Measurements from ENCODE around the gene CCDC63.

Gene CCDC63

DNA sequence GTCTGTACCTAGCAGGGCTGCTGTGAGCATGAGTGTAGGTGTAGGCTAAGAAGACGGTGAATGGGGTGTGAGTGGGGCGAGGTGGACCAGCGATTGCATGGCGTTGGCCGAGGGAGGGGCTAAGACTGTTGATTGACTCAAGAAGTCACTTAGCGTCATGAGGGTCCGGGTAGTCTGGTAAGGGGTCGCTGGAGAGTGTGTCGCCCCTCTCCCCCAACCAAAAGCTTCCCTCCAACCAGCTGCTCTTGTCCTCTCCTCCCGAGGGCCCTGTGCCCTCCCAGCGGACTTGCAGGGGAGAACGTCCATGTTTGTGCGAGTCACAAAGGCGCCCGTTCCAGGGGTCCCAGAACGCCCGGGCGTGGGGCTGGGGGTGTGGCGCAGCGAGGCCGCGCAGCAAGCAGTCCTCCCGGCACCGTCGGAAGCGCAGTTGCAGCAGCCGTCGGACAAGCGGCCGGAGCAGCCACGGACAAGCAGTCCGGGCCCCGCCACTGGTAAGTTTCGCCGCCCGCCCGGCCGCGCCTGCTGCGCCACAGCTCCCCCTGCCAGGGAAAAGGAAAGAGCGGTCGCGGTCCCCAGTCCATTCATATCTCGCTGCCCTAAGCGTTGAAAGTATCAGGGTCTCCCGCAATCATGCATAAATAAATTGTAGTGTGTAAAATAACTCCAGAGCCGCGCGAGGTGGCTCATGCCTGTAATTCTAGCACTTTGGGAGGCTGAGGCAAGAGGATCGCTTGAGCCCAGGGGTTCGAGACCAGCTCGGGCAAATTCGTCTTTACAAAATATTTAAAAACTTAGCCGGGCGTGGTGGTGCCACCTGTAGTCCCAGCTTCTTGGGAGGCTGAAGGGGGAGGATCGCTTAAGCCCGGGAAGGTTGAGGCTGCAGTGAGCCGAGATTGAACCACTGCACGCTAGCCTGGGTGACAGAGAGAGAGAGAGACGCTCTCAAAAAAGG is at the start of gene CCDC63:
Gene CCDC63 (plus strand): TSS at position 373 of the 952 bp plus-strand sequence. CDS start 5,968 bp downstream, outside the sequence.
- DNase-seq: no peak

DNA sequence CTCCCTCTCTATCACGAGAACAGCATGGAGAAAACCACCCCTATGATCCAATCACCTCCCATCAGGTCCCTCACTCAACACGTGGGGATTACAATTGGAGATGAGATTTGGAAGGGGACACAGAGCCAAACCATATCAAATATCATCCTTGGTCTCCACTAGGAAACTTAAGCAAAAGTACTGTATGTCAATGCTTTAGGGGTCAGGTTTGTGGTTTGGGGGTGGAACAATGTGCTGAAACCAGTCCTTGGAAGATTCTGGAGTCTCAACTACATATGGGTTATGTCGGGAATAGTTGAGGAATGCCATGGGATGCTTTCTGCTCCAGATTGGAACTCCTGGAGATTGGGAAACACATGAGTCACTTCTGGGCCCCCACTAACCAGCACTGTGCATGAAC is 48.3 kb upstream of the CCDC63 start:
- DNase-seq: no peak

DNA sequence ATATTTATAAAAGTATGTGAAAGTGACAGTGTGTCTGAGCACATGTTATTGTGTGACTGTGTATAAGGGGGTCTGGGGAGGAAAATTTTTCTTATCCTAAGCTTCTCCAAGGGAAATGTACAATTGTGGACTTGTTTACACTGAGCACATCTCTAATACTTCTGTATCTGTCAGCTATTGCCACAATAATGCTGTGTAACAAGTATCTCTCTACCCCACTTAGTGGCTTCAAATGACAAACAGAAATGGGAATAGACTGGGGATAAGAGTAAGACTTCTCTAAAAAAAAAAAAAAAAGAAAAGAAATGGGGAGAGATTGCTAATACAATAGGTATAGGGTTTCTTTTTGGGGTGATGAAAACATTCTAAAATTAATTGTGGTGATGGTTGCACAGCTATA is 44.3 kb upstream of the CCDC63 start:
- no peak for DNase-seq

DNA sequence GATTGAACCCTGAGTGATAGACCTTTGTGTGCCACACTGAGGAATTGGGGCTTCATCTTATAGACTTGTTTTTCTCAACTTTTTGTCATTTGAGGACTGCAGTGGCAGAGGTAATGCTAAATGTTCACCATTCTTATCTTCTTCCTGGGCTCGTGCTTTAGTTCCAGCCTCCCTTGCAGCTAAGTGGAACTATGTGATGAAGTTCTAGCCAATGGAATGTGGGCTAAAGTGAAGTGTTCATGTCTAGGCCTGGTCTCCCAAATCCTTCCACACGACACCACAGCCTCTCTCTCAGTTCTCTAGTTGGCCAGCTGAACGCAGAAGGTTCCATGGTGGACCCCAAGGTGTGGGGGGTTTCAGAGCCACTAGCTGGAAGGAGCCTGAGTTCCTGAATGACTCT is 42.4 kb upstream of the CCDC63 start:
- DNase-seq: no peak

DNA sequence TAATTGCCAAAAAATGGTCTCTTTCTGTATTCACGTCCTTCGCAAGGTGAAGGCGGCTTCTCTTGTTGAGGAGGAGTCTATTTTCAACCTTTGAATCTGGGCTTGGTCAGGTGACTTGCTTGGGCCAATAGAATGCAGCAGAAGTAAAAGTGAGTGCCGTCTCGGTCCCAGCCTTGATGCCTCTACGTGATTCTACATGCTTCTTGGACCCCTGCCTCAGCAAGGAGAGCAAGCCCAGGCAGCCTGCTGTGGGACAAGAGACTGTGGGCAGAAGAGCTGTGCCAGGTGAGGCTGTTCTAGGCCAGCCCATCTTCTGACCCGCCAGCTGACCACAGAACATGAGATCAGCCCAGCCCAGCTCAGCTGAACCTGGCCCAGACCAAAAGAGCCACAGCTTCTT is 39.1 kb upstream of the CCDC63 start:
- DNase-seq: no peak

DNA sequence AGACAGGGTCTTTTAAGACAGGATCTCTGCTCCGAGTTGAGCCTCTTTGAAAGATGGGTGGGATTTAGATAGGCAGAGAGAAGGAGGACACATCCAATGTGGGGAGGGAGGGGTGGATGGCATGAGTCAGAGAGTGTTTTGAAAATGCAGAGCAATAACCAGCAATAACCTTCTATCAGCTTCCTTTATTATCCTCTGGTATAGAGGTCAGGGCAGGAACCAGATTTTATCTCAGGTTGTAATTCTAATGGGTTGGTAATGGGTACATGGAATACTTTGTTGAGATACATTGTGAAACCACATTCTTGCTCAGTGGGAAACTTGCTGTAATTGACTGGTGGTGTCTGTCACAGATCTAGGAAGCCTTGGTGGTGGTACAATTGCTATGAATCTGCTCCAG is 37.6 kb upstream of the CCDC63 start:
- DNase-seq: no peak

DNA sequence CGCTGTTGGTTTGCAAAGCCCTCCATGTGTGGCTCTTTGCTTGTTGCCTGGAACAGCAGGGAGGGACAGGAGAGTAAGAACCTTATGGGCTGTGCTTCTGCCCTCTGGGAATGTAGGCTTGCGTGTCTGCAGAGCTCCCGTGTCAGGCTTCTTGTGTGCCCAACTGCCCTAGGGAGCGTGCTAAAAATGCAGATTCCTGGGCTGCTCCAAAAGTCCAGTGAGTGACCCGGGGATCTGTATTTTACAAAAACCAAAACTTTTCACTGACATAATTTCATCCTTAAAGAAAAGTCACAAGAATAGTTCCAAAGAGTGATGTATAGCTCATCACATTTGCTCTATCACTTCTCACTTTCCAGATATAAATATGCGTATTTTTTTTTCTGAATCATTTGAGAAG is 34.8 kb upstream of the CCDC63 start:
- no peak for DNase-seq

DNA sequence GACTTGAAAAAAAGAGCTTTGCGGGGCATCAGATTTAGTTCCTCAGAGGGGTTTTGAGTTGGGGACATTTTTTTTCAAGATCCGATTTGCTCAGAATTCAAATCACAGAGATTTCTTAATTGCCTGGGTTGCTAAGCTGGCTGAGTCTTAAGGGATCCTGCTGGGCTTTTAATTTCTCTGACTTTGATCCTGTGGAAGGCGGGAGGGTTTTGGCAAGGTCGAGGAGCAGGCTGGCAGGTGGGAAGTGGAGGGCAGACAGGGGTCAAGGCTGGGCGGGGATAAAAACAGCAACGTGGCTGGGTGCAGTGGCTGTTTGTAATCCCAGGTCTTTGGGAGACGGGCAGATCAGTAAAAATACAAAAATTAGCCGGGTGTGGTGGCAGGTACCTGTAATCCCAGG is 33.5 kb upstream of the CCDC63 start:
- DNase-seq: no peak

DNA sequence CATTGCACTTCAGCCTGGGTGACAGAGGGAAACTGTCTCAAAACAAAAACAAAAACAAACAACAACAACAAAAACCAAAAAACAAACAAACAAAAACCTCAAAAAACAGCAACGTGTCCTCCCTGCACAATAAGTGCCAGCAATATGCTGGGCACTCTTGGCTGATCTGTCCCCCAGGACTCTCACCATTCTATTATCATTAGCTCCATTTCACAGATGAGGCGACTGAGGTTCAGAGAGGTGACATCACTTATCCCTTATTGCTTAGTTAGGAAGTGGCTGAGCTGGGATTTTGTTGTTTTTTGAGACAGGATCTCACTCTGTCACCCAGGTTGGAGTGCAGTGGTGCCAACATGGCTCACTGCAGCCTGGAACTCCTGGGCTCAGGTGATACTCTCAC is 33.0 kb upstream of the CCDC63 start:
- no peak for DNase-seq

DNA sequence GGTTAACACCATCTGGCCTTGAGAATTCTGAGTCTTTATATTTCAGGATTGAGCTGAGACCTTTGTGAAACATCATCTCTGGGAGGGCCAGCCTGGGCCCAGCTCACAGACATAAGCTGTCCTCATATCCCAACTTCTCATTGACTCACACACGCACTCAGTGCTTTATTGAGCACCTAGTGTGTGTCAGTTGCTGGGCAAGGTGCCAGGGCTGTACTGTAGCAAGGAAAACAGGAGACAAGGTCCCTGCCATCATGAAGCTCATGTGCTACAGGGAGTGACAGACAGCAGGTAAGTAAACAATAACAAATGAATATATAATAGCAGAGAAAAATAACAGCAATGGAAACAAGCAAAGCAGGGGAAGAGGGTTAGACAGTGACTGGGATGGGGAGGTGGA is 30.5 kb upstream of the CCDC63 start:
- DNase-seq: no peak

DNA sequence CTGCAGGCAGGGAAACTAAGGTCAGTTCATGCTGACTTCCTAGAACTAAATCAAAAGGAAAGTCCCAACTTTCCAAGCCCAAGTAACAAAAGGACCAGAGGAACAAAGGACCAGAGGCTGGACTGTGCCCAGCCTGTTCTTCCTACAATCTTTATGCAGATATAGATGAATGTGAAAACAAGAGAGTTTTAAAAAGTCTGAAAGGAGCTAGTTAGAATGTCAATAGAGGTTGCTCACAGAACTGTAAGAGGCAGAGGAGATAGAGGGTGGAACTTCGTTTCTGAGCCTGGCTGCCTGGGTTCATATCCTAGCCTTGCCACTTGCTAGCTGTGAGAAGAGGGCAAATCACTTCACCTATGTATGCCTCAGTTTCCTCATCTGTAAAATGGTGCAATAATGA is 30.0 kb upstream of the CCDC63 start:
- DNase-seq: no peak

DNA sequence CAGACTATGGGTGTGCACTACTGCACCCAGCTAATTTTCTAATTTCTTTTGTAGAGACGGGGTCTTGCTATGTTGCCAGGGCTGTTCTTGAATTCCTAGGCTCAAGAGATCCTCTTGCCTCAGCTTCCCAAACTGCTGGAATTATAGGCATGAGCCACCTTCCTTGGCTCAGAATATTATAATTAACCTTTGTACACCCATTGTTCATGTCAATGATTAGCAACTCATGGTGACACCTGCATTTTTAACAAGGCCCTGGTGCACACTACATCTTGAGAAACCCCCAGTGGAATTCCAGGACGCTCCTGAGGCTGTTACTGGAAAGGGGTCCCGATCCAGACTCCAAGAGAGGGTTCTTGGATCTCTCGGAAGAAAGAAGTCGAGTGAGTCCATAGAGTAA is 28.3 kb upstream of the CCDC63 start:
- no peak for DNase-seq

DNA sequence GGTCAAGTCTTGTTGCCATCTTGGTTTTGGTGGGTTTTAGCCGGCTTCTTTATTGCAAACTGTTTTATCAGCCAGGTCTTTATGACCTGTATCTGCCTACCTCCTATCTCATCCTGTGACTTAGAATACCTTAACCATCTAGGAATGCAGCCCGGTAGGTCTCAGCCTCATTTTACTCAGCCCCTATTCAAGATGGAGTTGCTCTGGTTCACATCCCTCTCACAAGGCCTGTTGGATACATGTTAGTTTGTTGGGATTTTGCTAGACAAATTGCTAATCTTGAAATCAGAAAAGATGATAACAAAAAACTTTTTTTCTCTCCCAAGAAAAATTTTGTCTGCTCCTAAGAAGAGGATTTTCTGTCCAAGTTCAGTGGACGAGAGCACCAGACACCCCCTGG is 27.6 kb upstream of the CCDC63 start:
- no peak for DNase-seq

DNA sequence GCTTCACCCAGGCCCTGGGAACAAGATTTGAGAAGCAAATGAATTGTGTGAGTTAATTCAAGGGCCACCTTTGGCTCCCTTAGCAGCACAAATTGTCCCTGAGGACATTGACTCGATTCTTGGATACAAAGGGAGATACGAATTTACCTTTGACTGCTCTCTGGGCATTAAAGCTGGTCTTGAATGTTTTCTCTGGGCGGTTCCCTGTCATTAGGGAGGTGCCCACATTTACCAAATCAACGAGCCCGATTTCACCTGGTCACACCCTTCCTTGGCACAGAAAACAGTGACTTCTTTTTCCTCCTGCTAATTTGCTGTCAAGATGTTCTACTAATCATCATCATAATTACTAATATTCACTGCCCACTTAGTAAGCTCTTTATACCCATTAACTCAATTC is 27.1 kb upstream of the CCDC63 start:
- no peak for DNase-seq

DNA sequence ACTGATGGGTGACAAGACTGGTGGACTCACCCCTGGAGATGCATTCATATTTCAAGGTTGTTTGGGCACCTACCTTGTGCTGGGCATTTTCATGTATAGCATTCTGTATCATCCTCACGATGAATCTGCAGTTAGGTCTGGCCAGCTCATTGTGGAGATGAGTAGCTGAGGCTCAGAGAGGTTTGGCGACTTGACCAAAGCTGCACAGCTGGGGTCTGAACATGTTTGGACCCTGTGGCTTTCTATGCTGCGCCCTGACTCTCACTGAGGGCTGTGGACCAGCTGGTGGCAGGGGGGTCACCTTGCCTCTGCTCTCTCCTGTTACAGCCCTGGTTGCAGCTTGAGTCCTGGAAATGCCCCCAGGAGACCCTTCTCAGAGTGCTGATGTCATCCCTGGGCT is 24.9 kb upstream of the CCDC63 start:
- DNase-seq: no peak

DNA sequence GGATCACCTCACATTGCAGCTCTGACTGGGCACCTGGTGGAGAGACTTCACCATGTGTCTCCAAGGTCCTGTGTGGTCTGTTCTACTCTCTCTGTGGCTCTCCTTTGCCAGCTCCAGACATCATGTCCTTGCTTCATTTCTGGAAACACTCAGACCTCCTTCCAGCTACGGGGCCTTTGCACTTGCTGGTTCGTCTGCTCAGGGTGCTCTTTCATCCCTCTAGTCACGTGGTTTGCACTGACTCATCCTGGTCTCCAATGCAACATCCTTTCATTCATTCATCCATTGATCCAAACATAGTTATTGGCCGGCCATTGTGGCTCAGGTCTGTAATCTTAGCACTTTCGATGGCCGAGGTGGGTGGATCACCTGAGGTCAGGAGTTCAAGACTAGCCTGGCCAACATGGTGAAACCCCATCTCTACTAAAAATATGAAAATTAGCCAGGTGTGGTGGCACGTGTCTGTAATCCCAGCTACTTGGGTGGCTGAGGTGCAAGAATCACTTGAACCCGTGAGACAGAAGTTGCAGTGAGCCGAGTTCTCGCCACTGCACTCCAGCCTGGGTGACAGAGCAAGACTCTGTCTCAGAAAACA is 23.9 kb upstream of the CCDC63 start:
- no peak for DNase-seq

DNA sequence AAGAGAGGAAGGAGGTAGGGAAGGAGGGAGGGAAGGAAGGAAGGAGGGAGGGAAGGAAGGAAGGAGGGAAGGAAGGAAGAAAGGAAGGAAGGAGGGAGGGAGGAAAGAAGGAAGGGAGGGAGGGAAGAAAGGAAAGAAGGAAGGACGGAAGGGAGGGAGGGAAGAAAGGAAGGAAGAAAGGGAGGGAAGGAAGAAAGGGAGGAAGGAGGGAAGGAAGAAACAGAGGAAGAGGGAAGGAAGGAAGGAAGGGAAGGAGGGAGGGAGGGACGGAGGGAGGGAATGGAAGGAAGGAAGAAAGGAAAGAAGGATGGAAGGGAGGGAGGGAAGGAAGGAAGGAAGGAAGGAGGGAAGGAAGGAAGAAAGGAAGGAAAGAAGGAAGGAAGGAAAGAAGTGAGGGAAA is 22.4 kb upstream of the CCDC63 start:
- DNase-seq: no peak

DNA sequence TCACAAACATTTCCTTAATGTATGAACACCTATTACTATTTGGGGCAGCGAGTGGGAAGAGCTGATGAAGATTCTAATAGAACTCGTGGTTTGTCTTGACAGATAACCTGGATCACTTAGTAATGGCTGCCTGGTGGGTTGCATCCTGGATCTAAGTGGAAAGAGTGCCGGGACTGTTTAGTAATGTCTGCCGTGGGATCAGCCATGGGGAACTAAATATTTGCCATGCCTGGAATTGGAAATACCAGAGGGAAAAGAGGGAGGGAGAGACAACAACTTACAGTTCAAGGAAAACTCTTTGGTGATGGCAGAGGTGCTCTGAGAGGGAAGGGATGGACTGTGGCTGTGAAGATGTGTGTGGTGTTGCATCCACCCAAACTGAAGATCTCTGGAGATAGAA is 21.3 kb upstream of the CCDC63 start:
- no peak for DNase-seq

DNA sequence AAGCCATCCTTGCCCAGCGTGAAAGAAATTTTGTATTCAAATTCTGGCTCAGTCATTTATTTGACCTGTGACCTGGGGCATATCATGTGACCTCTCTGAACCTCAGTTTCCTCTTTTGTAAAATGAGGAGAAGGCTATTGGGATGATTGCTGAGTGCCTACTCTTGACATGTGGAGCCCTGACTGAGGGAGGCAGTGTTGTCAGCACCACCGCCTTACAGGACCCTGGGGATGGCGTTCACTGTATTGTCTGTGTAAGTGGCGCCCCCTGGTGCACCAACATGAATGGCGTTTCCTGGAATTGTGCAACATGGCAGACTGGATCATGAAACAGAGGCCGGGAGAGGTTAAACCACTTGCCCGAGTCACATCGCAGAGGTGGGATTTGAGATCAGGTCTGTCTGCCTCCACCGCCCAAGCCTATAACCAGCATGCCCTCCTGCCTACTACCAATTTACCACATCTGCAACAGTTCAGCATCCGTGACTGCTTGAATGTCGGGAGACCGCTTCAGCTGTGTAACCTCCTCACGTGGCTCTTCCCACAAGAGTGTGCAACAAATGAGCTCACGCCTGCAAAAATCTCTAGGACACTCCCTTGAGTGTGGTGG is 20.1 kb upstream of the CCDC63 start:
- peak; percentile 59 for DNase-seq

DNA sequence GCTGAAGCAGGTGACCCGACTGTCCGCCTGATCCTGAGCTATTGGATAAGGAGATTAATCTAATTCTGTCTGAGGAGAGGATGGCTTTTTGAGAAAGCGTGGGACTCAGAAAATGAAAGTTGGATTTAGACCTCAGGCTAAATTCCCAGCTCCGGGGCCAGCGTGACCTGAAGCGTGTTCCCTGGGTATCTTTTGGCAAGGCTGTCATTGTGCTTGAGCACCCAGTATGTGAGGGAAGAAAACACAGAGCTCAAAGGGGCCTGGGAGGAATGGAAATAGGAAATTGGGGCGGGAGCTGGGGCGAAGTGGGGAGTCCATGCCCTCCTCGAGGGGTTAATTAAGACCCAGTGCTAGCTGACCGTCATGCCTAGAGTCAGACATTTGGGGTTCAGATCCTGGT is 17.5 kb upstream of the CCDC63 start:
- DNase-seq: no peak

DNA sequence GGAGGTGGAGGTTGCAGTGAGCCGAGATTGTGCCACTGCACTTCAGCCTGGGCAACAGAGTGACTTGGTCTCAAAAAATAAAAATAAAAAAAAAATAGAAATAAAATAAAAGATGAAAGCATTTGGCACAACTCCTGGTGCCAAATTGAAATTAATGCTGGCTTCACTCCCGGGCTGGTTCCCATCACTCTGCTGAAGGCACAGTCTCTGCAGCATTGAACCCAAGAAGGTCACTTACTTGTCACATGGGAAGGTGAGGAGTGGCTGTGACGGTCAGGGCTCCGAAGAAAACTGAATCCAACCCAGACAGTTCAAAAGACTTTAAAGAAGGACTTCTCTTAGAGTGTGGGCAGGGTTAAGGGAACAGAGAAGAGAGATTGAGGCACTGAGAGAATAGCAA is 10.5 kb upstream of the CCDC63 start:
- DNase-seq: no peak

DNA sequence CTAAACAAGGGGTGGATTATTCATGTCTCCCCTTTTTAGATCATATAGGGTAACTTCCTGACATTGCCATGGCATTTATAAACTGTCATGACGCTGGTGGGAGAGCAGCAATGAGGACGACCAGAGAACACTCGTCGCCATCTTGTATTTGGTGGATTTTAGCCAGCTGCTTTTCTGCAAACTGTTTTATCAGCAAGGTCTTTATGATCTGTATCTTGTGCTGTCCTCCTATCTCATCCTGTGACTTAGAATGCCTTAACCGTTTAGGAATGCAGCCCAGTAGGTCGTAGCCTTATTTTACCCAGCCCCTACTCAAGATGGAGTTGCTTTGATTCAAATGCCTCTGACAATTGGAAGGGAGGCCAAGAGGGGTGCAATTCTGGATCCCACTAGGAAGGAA is 5.8 kb upstream of the CCDC63 start:
- DNase-seq: no peak

DNA sequence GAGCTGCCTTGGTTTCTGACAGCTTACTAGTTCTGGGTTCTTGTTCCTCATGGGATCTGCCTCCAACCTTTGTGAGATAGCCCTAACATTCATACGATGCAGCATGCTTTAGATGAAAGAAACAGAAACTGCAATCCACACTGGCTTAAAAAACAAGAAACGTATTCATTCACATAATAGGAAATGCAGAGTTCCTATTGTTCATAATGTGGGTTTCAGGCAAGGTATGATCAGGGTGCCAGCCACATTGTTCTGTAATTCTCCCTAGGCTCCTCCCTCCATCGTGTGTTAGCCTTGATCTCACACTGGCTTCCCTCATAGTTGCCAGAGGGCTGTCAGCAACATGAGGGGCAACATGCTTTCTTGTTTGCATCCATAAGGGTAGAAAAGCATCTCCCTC is 2.7 kb upstream of the CCDC63 start:
- DNase-seq: no peak

All from 8988T (cell line).